Esophagus muscularis mucosa (tissue), 4 donors: ENCODE measurements around the gene DGCR2.

Experiments
- CTCF ChIP-seq, 3 experiments: fragments of 200-600 bp in 2 of 3; fragments of 450-650 bp in 1 of 3; sonication (generic) in 2 of 3; IDR thresholded peaks; one replicate each; pipeline ENCODE4 v1.5.1; 2017 to 2019; ENCODE audit warnings: antibody characterized with exemption in 3 of 3, mild to moderate bottlenecking in 2 of 3, moderate library complexity in 1 of 3
- EP300 ChIP-seq: sonication (generic); formaldehyde crosslinking; IDR thresholded peaks from one replicate; pipeline ENCODE4 v1.6.1; 2017; ENCODE audit warnings: antibody characterized with exemption
- POLR2AphosphoS5 ChIP-seq, 2 donors: sonication (generic); formaldehyde crosslinking; IDR thresholded peaks; one replicate each; pipeline ENCODE4 v1.6.1; 2017; ENCODE audit warnings: antibody characterized with exemption in 2 of 2

- TF ChIP-seq EP300, result no peak
- TF ChIP-seq POLR2AphosphoS5 (IDR thresholded peaks at IDR 0.05), result no peak
- no peak for TF ChIP-seq CTCF (IDR thresholded peaks at IDR 0.05)
Measured at GRCh38 chr22:19038164-19038546, 84.1 kb downstream of the DGCR2 start.
